ENCODE measurements around the gene IL17RE. TPM values are rescaled to one million over a fixed set of nuclear protein-coding genes. Genes with fewer than 3 reads are reported as not detected.
A peak's percentile ranks its signal among the peaks of the same experiment; 100 is the strongest.

IL17RE gene
- total and polyA plus RNA-seq, 2 of the 13 experiments (the other 11 are each of a cell fraction or from before 2014, with no cell fraction given), result 14.5 to 24.1 TPM

DNA sequence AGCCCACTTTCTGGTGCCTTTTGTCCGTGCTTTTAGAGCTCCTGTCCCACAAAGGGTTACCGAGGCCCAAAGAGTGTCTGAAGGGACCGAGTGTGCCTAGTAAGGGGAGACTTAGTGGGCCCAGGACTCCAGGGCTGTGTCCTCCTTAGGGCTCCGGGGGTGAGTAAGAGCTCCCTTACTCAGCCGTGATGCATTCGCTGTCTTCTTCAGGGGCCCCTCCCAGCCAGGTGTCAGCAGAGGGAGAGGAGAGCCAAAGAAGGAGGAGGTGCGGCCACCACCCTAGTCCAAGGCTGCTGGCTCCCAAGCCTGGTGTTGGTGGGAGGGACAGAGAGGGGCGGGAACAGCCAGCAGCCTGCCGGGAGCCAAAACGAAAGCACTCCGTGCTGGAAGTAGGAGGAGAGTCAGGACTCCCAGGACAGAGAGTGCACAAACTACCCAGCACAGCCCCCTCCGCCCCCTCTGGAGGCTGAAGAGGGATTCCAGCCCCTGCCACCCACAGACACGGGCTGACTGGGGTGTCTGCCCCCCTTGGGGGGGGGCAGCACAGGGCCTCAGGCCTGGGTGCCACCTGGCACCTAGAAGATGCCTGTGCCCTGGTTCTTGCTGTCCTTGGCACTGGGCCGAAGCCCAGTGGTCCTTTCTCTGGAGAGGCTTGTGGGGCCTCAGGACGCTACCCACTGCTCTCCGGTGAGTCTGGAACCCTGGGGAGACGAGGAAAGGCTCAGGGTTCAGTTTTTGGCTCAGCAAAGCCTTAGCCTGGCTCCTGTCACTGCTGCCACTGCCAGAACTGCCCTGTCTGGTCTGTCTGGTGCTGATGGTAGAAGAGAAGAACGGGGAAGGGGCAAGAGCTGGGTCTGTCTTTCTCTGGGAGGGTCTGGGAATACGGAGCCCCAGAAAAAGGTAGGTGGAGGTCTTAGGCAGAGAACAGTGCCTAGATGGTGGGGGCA lies 14.4 kb downstream of the IL17RE start, which contains the start of gene IL17RC (continued):
- TF ChIP-seq ZSCAN22 (CRISPR knock-in tag; IDR thresholded peaks at IDR 0.05), result no peak
- no peak for TF ChIP-seq CENPT (CRISPR knock-in tag; IDR thresholded peaks at IDR 0.05; ENCODE audit: low read depth)
- TF ChIP-seq ZBTB8A (CRISPR knock-in tag; IDR thresholded peaks at IDR 0.05; ENCODE audit: borderline replicate concordance, low read depth), result no peak
- TF ChIP-seq ZNF142 (CRISPR knock-in tag; IDR thresholded peaks at IDR 0.05), result no peak
- no peak for TF ChIP-seq MEIS1 (CRISPR knock-in tag; IDR thresholded peaks at IDR 0.05; ENCODE audit: borderline replicate concordance)
- TF ChIP-seq CCDC6 (CRISPR knock-in tag; IDR thresholded peaks at IDR 0.05), result no peak
- no peak for TF ChIP-seq TERF1 (CRISPR knock-in tag; IDR thresholded peaks at IDR 0.05)
- peak in 1 of 2 experiments; percentile 50; a peak in 1 of 4 replicates for TF ChIP-seq POLR2A (IDR thresholded peaks at IDR 0.05; ENCODE audit: insufficient read depth in 1 of 2, low read depth in 2 of 2, low read length in 2 of 2)
- no peak for TF ChIP-seq ZNF609 (CRISPR knock-in tag; IDR thresholded peaks at IDR 0.05; ENCODE audit: borderline replicate concordance)
- TF ChIP-seq KLF6 (CRISPR knock-in tag; IDR thresholded peaks at IDR 0.05), result no peak
- no peak for TF ChIP-seq KLF16 (CRISPR knock-in tag; IDR thresholded peaks at IDR 0.05)
- no peak for TF ChIP-seq NCOA1 (CRISPR knock-in tag; IDR thresholded peaks at IDR 0.05)
- no peak for TF ChIP-seq ZNF317 (CRISPR knock-in tag; IDR thresholded peaks at IDR 0.05)
- TF ChIP-seq ZNF331 (CRISPR knock-in tag; IDR thresholded peaks at IDR 0.05), result no peak
- TF ChIP-seq NFKB2 (CRISPR knock-in tag; IDR thresholded peaks at IDR 0.05; ENCODE audit: borderline replicate concordance), result no peak; the same call in 1 of the 2 replicates
- TF ChIP-seq FLYWCH1 (CRISPR knock-in tag; IDR thresholded peaks at IDR 0.05), result no peak
- TF ChIP-seq ONECUT2 (CRISPR knock-in tag; IDR thresholded peaks at IDR 0.05), result no peak

All from HepG2 (cell line).